HepG2 (cell line): ENCODE measurements around the gene CCT6A.

Experiments used
- IRF2 ChIP-seq: IDR thresholded peaks from 2 replicates; pipeline ENCODE4 v1.6.1; 2018; ENCODE audit warnings: missing genetic modification reagents, missing compliant biosample characterization
- NR2C2 ChIP-seq: sonication (generic); formaldehyde crosslinking; IDR thresholded peaks from 2 replicates; pipeline ENCODE4 v1.4.0; 2020; ENCODE audit warnings: missing genetic modification reagents, mild to moderate bottlenecking, moderate library complexity, borderline replicate concordance
- PHF21A ChIP-seq: sonication (generic); formaldehyde crosslinking; IDR thresholded peaks from 2 replicates; pipeline ENCODE4 v1.5.0; 2020; ENCODE audit warnings: mild to moderate bottlenecking, missing genetic modification reagents
- POLR2G ChIP-seq: fragments of 200-400 bp; formaldehyde crosslinking; IDR thresholded peaks from 2 replicates; pipeline ENCODE4 v1.6.1; 2018; ENCODE audit warnings: mild to moderate bottlenecking, low read depth, low read length, moderate library complexity
- ZNF572 ChIP-seq: sonication (generic); formaldehyde crosslinking; IDR thresholded peaks from 2 replicates; pipeline ENCODE4 v1.5.1; 2020; ENCODE audit warnings: mild to moderate bottlenecking, missing genetic modification reagents
- ZNF761 ChIP-seq: sonication (generic); formaldehyde crosslinking; conservative IDR thresholded peaks from 2 replicates; pipeline ENCODE4 v1.4.0; 2020; ENCODE audit warnings: mild to moderate bottlenecking, missing genetic modification reagents

DNA sequence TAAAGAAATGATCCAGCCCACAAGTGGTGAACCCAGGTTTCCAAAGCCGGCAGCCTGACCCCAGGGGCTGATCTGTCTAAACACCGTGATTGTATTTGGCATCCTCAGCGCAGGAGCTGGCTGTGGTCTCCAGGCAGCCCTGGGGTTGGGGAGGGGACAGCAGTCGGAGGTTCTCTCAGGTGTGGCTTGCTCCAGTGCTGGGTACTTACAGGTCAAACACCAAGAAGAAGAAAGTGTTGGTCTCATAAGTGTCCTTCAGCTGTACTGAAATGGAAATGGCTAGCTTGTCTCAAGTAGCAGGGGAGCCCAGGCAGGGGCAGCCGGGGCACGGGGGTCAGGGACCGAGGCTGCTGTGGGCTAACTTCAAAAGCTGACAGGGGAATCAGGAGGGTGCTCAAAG is 35.2 kb downstream of the CCT6A start:
- TF ChIP-seq ZNF761 (CRISPR knock-in tag) (no peak), ZNF572 (CRISPR knock-in tag) (no peak), POLR2G (no peak), NR2C2 (CRISPR knock-in tag) (no peak), IRF2 (CRISPR knock-in tag) (no peak), PHF21A (no peak)
